ENCODE measurements around the gene NCAN.

- TF ChIP-seq EZH2 (IDR thresholded peaks at IDR 0.05; ENCODE audit: low read depth, low read length, severe bottlenecking), result no peak
- TF ChIP-seq CTCF (IDR thresholded peaks at IDR 0.05; ENCODE audit: control extremely low read depth in 1 of 3, insufficient read depth in 1 of 3, low read depth in 1 of 3, low read length in 3 of 3), result no peak
- no peak for TF ChIP-seq EP300 (IDR thresholded peaks at IDR 0.05; ENCODE audit: borderline replicate concordance in 1 of 2, low read depth in 2 of 2, low read length in 2 of 2)
Measured at GRCh38 chr19:19170053-19170872, 41.5 kb upstream of the NCAN start, which contains the start of gene MEF2B.
